ENCODE measurements around the gene OR1E1. TPM values are rescaled to one million over a fixed set of nuclear protein-coding genes. Genes with fewer than 3 reads are reported as not detected.
"Not testable (repeated sequence)": the region's sequence is repeated elsewhere in the genome, so short reads cannot be mapped to it uniquely, and the experiment has no call there.

OR1E1 gene
- total RNA-seq, 1 donor, result 0.10 TPM

DNA sequence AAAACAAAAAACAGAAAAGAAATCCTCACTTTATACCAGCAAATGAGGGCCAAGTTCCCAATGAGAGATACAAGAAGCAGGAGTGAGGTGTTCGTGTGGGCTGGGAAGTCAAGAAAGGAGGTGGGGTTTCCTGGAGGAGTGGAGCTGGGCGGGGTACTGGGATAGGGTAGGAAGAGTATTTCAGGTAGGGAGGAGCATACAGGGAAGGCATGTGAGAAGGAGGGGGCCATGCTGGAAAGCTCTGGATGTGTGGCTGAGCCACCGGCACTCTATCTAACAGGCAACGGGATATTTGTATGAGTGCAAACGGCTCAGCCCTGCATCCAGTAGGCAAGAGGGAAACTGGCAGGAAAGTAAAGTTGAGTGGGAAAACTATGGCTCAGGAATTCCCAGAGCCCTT is 16.3 kb downstream of the OR1E1 start:
- Histone ChIP-seq H3K9me3 (ENCODE audit: low read depth, low read length) (no peaks in the 10 kb centered on the region), H3K4me1 (ENCODE audit: insufficient read depth, low read length) (no peaks in the 10 kb centered on the region)

DNA sequence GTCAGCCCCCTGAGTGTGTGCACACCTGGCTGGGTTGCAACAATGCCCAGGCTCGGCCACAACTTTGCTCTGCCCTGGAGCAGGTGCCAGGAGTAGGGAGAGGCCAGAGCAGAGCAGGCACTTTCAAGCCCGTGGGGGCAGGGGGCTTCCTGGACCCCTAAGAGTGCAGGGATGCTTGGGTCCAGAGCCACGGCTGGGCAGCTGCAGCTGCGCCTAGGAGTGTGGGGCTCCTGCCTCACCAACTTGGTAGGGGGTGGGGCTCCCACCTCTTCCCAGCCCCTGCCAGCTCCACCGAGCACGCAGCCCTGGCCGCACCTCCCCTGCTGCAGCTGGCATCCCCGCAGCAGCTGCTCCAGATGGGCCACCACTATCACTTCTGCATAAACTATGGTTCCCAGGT is 19.9 kb downstream of the OR1E1 start:
- Histone ChIP-seq H3K4me1 (ENCODE audit: insufficient read depth, low read length) (no peaks in the 10 kb centered on the region), H3K27me3 (ENCODE audit: insufficient read depth, low read length) (no peaks in the 10 kb centered on the region), H3K4me3 (ENCODE audit: low read length) (no peak overlapping the region), H3K9me3 (ENCODE audit: low read depth, low read length) (peaks cover 9% of the 10 kb centered on the region)

More for the DNA sequence above, 16.3 kb downstream of the OR1E1 start:
- H3K4me3 ChIP-seq (ENCODE audit: low read length), result no peak overlapping the region
- peaks cover 11% of the 10 kb centered on the region for H3K27me3 ChIP-seq (ENCODE audit: insufficient read depth, low read length)

GRCh38 chr17:3371167-3371566 is 27.0 kb downstream of the OR1E1 start:
- H3K9me3 ChIP-seq (ENCODE audit: low read depth, low read length); H3K27me3 ChIP-seq (ENCODE audit: insufficient read depth, low read length); H3K4me3 ChIP-seq (ENCODE audit: low read length); H3K4me1 ChIP-seq (ENCODE audit: insufficient read depth, low read length): not testable (repeated sequence)

Other genes with a start within 250 kb of the OR1E1 start
- not detected for gene OR1A2, start 200.9 kb downstream of the OR1E1 start, total RNA-seq
- not detected for gene OR1A1, start 190.7 kb downstream of the OR1E1 start, total RNA-seq
- gene OR3A1, start 100.0 kb downstream of the OR1E1 start, total RNA-seq, result not detected
- 0.63 TPM for gene OR3A2, start 12.1 kb downstream of the OR1E1 start, total RNA-seq
- gene OR3A3, start 13.0 kb upstream of the OR1E1 start, total RNA-seq, result not detected
- not detected for gene OR1E2, start 35.4 kb upstream of the OR1E1 start, total RNA-seq
- gene SPATA22, start 73.4 kb upstream of the OR1E1 start, total RNA-seq, result not detected
- not detected for gene ASPA, start 77.6 kb upstream of the OR1E1 start, total RNA-seq
- 0.21 TPM for gene TRPV3, start 159.4 kb upstream of the OR1E1 start, total RNA-seq
- 1.2 TPM for gene TRPV1, start 211.0 kb upstream of the OR1E1 start, total RNA-seq
- 4.7 TPM for gene SHPK, start 237.8 kb upstream of the OR1E1 start, total RNA-seq
- 4.5 TPM for gene CTNS, start 238.3 kb upstream of the OR1E1 start, total RNA-seq